Right renal pelvis (tissue), 4 donors: Measurements from ENCODE around the gene JPH3. TPM values are rescaled to one million over a fixed set of nuclear protein-coding genes. Genes with fewer than 3 reads are reported as not detected.

Experiments
- DNase-seq, 4 donors: peaks; one replicate each; pipeline ENCODE4 v3.0.0-alpha.2; 2013; ENCODE audit warnings: low read depth in 4 of 4, low spot score in 3 of 4, missing footprints in 1 of 4
- polyA plus RNA-seq, 4 donors: library from polyadenylated mRNA; unstranded; fragments of 120-200 nt; gene quantifications; one replicate each; pipeline ENCODE4 v1.2.1, GENCODE V29; 2013; ENCODE audit not compliant: insufficient read length in 4 of 4

JPH3 gene
- polyA plus RNA-seq: 1 to 10 TPM in 1 of 4 donors, under 1 TPM in 3; 0.53 to 1.3 (median 0.70) TPM

- DNase-seq: no peak
Observed at GRCh38 chr16:87602001-87602775, at the start of gene JPH3. Gene JPH3, plus strand, starts transcription at chr16:87602508. Its CDS starts 639 bp downstream, at chr16:87603147.

DNA sequence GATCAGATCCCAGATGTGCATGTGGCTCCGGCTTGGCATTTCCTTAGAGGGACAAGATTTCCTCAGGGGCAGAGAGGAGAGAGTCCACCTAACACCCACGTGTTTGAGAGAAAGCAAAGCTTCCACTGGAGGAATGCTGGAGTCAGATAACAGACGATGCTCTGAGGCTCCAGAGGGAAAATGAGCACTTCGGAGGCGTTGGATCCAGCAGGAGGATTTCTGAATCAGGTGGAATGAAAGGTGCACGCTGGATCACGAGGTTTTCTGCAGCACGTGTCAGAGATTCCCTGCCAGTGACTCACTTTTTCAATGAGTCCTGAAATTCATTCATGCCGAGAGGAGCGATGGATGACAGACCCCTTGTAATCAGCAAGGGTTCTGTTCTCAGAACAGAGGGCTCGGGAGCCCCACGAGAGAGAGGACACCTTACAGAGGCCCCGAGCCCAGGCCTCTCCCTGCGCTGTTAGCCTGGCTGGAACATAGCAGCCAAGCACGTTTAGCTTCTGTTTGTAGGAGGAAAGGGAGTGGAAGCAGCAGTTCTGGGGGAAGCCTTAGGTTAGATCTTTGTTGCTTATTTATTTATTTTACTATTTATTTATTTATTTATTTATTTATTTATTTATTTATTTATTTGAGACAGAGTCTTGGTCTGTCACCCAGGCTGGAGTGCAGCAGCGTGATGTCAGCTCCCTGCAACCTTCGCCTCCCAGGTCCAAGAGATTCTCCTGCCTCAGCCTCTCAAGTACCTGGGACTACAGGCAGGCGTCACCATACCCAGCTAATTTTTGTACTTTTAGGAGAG, 49.3 kb upstream of the JPH3 start:
- DNase-seq: no peak

DNA sequence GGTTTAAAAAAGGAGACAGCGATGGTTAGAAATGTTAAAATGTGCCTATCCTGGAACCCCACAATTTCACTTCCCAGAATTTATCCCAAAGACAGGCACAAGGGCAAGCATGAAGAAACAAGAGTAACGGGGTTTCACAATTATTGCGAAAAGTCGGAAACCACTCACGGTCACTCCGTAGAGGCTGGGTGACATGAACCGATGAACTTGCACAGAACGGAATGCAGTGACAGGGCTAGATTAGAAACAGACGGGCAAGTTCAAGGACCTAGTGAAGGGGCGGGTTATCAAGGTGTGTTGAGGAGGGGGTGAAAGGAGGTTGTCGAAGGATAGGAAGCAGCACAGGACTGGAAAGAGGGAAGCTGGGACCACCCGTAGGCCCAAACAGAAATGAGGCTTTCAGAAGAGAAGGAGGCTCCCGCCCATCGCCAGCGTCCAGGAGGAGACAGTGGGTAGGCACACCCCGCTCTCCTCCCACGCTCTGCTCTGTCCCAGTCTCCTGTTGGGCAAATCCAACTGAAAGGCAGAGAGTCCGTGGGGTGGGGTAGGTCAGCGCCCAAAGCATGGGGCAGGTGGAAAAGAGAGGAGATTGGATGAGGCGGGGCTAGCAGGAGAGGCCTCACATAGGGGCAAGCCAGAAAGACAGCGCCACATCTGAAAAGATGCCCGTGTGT, 47.4 kb upstream of the JPH3 start:
- DNase-seq: no peak

DNA sequence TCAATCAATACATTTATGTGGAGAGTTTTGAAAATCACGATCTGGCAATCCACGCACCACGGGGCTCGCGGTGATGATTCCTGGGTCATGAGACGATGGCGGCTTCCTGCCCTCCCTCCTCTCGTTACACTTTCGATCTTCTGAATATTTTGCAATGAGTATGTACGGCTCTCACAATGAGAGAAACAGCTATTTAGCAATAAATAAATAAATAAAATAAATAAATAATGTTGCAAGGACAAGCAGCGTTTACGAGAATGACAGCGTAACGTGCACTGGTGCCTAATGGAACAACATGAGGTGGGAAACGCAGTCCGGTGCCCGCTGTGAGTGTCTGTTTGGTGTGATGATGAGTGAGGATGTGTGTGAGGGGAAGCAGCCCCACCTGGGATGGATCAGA, 46.7 kb upstream of the JPH3 start:
- DNase-seq: no peak

DNA sequence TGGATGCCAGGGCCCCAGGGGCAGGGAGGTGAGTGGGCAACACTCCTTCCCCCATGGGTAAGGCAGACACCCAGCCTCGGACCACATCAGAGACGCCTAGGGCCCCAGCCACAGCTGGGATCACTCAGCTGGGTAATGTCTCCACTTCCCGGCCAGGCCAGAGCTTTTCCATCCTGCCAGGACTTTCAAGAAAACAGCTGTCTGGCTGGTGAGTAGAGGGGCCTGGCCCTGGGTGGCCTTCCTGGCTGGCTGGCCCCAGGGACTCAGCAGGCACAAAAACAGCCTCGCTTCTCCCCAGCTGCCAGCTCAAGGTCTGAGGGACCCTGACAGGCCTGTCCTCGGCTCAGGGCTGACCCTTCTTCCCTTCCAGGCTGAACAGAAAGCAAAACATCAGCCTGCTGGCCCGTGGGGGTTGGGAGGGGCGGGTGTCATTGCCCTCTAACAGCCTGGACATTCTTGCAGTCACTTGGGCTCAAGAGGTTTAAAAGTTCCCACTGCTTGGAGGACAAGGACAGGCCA, 45.3 kb upstream of the JPH3 start:
- DNase-seq: peak in 2 of 4 donors; percentile 59 to 66

DNA sequence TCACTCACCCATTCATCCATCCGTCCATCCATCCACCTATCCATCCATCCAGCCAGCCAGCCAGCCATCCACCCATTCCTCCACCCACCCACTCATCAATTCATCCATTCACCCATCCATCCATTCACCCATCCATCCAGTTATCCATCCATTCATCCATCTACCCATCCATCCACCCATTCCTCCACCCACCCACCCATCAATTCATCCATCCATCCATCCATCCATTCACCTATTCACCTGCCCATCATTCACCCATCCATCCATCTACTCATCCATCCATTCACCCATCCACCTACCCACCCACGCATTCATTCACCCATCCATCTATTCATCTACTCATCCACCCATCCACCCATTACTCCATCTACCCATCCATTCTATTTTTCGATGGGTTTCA, 43.6 kb upstream of the JPH3 start:
- DNase-seq: no peak

DNA sequence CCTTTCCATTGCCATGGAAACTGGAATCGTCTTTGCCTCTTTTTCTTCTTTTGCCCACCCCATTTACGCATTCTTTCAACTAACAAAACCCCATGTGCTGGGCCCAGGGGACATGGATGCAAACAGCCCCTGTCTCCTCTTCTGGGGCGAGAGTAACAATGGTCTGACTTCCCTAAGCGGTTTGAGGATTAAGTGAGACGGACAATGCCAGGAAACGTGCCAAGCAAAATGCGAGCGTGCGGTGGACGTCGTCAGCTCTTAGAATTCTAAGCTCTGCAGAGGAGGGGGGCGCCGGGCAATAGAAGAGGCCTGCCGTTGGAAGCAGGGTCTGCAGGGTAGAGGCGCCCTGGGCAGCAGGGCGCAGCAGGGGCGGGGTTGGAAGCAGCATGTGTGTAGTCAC, 42.4 kb upstream of the JPH3 start:
- no peak for DNase-seq

DNA sequence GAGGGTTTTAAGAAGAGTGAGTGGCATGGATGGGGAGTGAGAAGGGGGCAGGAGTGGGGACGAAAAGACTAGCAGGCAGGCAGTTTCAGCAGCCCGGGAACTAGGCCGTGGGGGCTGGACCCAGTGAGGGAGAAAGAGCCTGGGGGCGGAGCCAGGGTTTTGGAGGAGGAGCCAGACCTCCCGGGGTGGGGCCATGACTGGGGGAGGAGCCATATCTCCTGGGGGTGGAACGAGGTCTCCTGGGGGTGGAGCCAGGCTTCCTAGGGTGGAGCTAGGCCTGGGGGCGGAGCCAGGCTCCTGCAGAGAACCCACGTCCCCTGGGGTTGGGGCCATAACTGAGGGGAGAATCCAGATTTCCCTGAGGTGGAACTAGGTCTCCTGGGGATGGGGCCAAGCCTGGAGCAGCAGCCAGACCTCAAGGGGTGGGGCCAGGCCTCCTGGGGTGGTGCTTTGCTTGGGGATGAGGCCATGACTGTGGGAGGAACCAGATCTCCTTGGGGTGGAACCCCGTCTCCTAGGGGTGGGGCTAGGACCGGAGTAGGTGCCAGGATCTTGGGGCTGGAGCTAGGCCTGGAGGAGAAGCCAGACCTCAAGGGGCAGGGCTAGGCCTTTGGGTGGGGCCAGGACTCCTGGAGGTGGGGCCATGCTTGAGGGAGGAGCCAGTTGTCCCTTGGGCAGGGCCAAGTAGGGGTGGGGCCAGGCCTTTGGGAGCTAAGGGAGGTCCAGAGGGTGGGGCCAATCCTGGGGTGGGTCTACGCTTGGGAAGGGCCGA, 41.7 kb upstream of the JPH3 start:
- DNase-seq: no peak

DNA sequence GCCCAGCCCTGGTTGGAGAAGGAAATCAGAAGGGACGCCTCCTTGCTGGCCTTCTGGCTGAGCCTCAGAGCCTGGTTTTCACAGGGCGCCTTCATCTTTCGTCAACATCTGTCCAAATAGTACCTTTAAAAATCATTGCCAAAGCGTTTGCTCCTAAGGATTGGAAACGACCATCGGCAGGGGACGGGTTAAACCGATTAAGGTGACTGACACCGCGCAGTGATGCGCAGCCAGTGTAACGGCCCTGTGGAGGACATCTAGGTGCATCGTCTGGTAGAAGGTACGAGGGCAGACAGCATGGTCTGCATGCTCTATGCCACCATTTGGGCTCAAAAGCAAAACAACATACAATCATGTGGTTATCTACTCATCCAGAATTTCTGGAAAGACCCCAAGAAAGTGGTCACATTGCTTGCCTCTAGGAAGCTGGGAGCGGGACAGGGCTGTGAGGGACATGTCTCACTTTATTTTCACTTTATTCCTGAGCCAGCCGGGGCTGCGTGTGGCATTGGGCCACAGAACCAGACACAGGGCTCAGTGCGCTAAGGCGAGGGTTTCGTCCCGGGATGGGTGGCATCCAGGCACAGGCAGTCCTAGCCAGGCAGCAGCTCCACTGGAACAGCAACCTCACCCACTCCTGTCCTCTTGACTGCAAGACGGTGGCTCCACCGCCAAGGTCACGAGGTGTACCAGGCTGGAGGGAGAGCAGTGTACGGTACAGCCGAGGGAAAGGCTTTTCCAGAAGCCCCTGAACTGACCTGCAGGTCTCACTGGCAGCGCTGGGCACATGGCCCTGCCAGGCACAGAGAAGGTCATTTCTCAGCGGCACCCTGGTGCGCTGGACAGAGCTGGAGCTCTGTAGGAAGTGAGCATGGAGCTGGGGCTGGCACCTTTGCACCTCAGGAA, 40.9 kb upstream of the JPH3 start:
- DNase-seq: no peak

GRCh38 chr16:87562201-87562600, 40.1 kb upstream of the JPH3 start:
- DNase-seq: no peak

DNA sequence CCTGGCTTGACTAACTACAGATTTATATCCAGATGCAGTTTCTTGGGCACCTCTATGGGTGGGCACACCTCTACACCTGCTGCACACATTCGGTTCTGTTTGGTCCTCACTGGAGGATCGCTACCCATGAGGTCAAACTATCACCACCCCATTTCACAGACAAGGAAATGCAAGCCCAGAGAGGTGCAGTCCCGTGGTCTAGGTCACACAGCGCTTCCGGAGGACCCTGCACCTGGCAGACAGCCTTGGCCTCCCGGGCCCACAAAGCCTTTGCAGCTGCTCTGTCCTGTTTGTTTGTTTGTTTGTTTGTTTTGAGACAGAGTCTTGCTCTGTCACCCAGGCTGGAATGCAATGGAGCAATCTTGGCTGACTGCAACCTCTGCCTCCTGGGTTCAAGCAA, 39.3 kb upstream of the JPH3 start:
- DNase-seq: no peak

DNA sequence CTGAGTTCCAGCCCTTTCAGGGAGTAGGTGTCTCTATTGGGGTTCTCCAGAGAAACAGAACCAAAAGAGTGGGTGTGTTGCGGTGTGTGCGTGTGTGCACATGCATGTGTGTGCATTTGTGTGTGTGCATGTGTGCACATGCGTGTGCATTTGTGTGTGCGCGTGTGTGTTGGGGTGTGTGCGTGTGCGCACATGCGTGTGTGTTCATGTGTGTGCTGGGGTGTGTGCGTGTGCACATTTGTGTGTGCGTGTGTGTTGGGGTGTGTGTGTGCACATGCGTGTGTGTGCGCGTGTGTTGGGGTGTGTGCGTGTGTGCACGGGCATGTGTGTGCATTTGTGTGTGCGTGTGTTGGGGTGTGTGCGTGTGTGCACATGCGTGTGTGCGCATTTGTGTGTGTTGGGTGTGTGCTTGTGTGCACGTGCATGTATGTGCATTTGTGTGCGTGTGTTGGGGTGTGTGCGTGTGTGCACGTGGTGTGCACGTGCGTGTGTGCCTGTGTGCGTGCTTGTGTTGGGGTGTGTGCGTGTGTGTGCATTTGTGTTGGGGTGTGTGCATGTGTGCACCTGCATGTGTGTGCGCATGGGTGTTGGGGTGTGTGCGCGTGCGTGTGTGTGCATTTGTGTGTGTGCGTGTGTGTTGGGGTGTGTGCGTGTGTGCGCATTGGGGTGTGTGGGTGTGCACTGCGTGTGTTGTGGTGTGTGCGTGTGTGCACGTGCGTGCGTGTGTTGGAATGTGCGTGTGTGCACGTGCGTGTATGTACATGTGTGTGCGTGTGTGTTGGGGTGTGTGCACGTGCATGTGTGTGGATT, 38.4 kb upstream of the JPH3 start:
- no peak for DNase-seq

DNA sequence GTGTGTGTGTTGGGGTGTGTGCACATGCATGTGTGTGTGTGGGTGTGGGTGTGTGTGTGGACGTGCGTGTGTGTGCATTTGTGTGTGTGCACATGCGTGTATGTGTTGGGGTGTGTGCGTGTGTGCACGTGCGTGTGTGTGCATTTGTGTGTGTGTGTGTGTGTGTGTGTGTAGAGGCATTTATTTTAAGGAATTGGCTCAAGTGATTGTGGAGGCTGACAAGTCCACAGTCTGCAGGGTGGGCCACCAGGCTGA, 37.9 kb upstream of the JPH3 start:
- no peak for DNase-seq

DNA sequence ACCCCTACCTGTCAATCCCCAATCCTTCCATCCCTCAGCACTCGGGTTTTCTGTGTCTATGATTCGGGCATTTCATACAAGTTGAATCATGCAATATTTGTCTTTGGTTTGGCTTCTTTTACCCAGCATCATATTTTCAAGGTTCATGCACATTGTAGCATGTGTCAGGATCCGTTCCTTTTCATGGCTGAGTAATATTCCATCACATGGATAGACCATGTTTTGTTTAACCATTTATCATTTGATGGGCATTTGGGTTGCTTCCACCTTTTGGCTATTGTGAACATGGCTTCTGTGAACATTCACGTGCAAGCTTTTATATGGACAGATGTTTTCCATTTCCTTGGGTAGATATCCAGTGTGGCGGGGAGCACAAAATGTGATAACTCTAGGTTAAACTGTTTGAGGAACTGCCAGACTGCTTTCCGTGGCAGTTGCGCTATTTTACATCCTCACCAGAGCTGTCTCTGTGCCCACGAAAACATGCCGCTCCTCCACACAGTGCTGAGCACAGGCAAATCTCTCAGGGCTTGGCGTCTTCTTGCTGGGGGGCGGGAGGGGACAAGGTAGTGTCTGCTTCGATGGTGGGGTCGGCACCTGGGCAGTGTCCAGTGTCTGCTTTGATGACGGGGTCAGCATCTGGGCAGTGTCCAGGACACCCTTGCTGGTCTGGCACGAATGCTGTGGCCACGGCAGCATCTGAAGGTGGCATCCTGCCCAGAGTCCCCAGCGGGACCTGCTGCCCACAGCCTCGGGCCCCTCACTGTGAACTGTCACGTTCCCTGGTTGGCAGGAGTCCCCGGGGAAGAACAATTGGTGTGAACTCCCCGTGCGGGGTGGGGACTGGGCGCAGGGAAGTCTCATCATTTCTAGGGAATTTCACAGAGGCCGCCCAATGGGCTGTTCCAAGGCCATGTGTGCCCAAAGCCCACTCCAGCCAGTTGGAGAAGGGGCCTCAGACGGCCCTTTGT, 32.4 kb upstream of the JPH3 start:
- DNase-seq: no peak

DNA sequence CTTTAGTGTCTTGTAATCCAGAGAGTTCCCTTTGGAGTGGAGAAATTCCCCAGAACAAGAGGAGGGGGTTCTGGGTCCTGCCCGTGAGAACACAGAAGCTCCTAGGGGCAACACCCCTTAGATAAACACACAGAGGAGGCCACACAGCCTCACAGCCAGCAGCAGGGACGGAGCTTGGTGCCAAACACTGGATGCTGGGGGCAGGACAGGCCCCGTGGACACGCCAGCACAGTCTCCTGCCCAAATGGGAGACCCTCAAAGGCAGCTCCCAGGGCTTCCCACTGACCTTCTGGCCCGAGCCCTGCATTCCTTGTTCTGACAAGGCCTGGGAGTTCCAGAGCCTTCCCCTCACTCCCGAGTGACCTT, 31.8 kb upstream of the JPH3 start:
- DNase-seq: no peak

DNA sequence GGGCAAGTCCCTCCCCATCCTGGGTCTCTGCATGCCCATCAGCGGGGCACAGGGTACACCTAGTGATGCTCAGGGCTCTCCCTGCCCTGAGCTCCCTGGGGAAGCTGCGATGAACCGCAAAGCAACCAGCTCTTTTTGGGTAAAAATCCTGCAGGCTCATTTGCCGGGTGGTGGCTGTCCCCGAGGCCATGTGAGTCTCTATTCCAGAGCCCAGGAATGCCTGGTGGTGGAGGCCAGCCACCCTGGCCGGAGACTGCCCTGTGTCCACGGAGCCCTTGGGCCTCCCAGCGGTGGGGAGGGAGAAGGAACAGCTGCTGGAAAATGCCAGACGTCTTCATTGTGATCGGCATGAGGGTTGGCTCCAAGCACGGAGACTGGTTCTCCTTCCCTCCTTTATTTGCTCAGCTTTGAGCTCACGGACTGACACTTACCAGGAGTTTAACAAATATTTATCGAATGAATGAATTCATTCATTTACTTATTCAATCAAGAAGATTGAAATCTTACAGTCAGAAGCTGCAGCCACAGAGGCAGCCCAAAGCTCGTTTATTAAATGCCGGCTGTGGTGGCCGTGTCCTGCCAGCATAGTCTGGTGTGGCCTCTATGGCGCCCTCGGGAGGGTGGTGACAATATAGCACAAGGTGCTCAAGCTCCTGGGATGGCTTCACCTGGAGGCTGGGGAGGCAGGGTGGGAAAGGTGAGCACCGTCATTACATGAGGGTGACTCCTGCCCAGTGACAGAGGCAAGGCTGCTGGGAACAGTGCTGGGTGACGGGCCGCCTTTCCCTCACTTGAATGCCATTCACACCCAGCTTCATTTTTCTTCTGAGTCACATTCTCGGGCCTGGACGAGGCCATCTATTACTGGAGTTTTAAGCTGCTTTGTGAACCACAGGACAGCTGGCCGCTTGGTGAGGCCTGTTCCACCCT, 31.1 kb upstream of the JPH3 start:
- DNase-seq: peak in 1 of 4 donors; percentile 34

- no peak for DNase-seq
Observed at GRCh38 chr16:87571868-87572244, 30.5 kb upstream of the JPH3 start.
